ENCODE measurements around the gene LOXHD1. TPM values are rescaled to one million over a fixed set of nuclear protein-coding genes. Genes with fewer than 3 reads are reported as not detected.

Gene LOXHD1
- total and polyA plus RNA-seq, 2 donors (not counting 1 experiment from before 2014, with no cell fraction given): not detected

GRCh38 chr18:46474487-46475389, 182.3 kb downstream of the LOXHD1 start:
- Mint-ChIP-seq H3K4me3 (no peak overlapping the region), H3K27ac (no peak overlapping the region), H3K9me3 (ENCODE audit: insufficient read depth) (no peaks in the 10 kb centered on the region), H3K4me1 (no peaks in the 10 kb centered on the region), H3K27me3 (peaks cover 30% of the 10 kb centered on the region)
- Histone ChIP-seq H3K9me3 (ENCODE audit: control extremely low read depth in 1 of 3, control insufficient read depth in 2 of 3, insufficient read depth in 1 of 3, low read length in 2 of 3) (no peaks in the 10 kb centered on the region), H3K27me3 (replicated peaks in 1 of 4; ENCODE audit: control extremely low read depth in 1 of 4, control insufficient read depth in 3 of 4, insufficient read depth in 4 of 4, low read length in 3 of 4) (peaks cover 0 to 3% (median 0%) of the 10 kb centered on the region in 4 experiments), H3K4me3 (ENCODE audit: control extremely low read depth in 1 of 5, extremely low read depth in 1 of 5, insufficient read depth in 1 of 5, low read depth in 2 of 5, low read length in 4 of 5) (no peak overlapping the region), H2AFZ (ENCODE audit: insufficient read depth, low read depth, low read length, poor library complexity, severe bottlenecking) (no peak overlapping the region), H3K4me2 (replicated peaks; ENCODE audit: low read depth, low read length, poor library complexity, severe bottlenecking) (no peak overlapping the region), H3K27ac (ENCODE audit: low read length in 2 of 2) (no peak overlapping the region), H3K4me1 (ENCODE audit: control insufficient read depth in 2 of 2, insufficient read depth in 2 of 2, low read length in 2 of 2) (no peaks in the 10 kb centered on the region), H3K79me2 (ENCODE audit: control insufficient read depth, insufficient read depth, low read length) (no peaks in the 10 kb centered on the region), H4K20me1 (ENCODE audit: control insufficient read depth, insufficient read depth, low read length, poor library complexity, severe bottlenecking) (no peaks in the 10 kb centered on the region), H3K36me3 (replicated peaks in 1 of 2; ENCODE audit: control extremely low read depth in 1 of 2, control insufficient read depth in 1 of 2, extremely low read depth in 1 of 2, insufficient read depth in 2 of 2, low read length in 1 of 2) (no peaks in the 10 kb centered on the region), H3K9ac (ENCODE audit: low read length) (no peak overlapping the region)
- CTCF ChIA-PET: no interaction called here
- POLR2A ChIA-PET: no interaction called here
- intact Hi-C loops (cut with micrococcal nuclease): no loop called here
- ATAC-seq (ENCODE audit: low read depth) (no peak), DNase-seq (no peak)
- WGBS (ENCODE audit: insufficient coverage): 82% methylated on average over 11 of the region's 14 CpGs
- TF ChIP-seq, protein P1, sequence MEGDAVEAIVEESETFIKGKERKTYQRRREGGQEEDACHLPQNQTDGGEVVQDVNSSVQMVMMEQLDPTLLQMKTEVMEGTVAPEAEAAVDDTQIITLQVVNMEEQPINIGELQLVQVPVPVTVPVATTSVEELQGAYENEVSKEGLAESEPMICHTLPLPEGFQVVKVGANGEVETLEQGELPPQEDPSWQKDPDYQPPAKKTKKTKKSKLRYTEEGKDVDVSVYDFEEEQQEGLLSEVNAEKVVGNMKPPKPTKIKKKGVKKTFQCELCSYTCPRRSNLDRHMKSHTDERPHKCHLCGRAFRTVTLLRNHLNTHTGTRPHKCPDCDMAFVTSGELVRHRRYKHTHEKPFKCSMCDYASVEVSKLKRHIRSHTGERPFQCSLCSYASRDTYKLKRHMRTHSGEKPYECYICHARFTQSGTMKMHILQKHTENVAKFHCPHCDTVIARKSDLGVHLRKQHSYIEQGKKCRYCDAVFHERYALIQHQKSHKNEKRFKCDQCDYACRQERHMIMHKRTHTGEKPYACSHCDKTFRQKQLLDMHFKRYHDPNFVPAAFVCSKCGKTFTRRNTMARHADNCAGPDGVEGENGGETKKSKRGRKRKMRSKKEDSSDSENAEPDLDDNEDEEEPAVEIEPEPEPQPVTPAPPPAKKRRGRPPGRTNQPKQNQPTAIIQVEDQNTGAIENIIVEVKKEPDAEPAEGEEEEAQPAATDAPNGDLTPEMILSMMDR (IDR thresholded peaks at IDR 0.05): no peak
- TF ChIP-seq EZH2 (IDR thresholded peaks at IDR 0.05; ENCODE audit: borderline replicate concordance, insufficient read depth, low read depth, low read length, poor library complexity, severe bottlenecking): no peak

- ATAC-seq (ENCODE audit: low read depth) (no peak), DNase-seq (no peak)
- Histone ChIP-seq H3K4me1 (ENCODE audit: control insufficient read depth in 2 of 2, insufficient read depth in 2 of 2, low read length in 2 of 2) (no peaks in the 10 kb centered on the region), H2AFZ (ENCODE audit: insufficient read depth, low read depth, low read length, poor library complexity, severe bottlenecking) (no peak overlapping the region), H3K4me2 (replicated peaks; ENCODE audit: low read depth, low read length, poor library complexity, severe bottlenecking) (no peak overlapping the region), H3K27me3 (replicated peaks in 1 of 4; ENCODE audit: control extremely low read depth in 1 of 4, control insufficient read depth in 3 of 4, insufficient read depth in 4 of 4, low read length in 3 of 4) (peaks cover 0 to 3% (median 0%) of the 10 kb centered on the region in 4 experiments), H3K9me3 (ENCODE audit: control extremely low read depth in 1 of 3, control insufficient read depth in 2 of 3, insufficient read depth in 1 of 3, low read length in 2 of 3) (no peaks in the 10 kb centered on the region), H4K20me1 (ENCODE audit: control insufficient read depth, insufficient read depth, low read length, poor library complexity, severe bottlenecking) (no peaks in the 10 kb centered on the region), H3K4me3 (ENCODE audit: control extremely low read depth in 1 of 5, extremely low read depth in 1 of 5, insufficient read depth in 1 of 5, low read depth in 2 of 5, low read length in 4 of 5) (no peak overlapping the region), H3K27ac (ENCODE audit: low read length in 2 of 2) (no peak overlapping the region), H3K9ac (ENCODE audit: low read length) (no peak overlapping the region), H3K79me2 (ENCODE audit: control insufficient read depth, insufficient read depth, low read length) (no peaks in the 10 kb centered on the region), H3K36me3 (replicated peaks in 1 of 2; ENCODE audit: control extremely low read depth in 1 of 2, control insufficient read depth in 1 of 2, extremely low read depth in 1 of 2, insufficient read depth in 2 of 2, low read length in 1 of 2) (no peaks in the 10 kb centered on the region)
- WGBS (ENCODE audit: insufficient coverage): 88% methylated on average over 3 of the region's 3 CpGs
- no peak overlapping the region for H3K27ac Mint-ChIP-seq
- H3K4me1 Mint-ChIP-seq: no peaks in the 10 kb centered on the region
- intact Hi-C loops (cut with micrococcal nuclease): no loop called here
- POLR2A ChIA-PET: no interaction called here
- H3K27me3 Mint-ChIP-seq: peaks cover 31% of the 10 kb centered on the region
- no peak for TF ChIP-seq EZH2 (IDR thresholded peaks at IDR 0.05; ENCODE audit: borderline replicate concordance, insufficient read depth, low read depth, low read length, poor library complexity, severe bottlenecking)
- TF ChIP-seq, protein P1 (IDR thresholded peaks at IDR 0.05): no peak
- H3K9me3 Mint-ChIP-seq (ENCODE audit: insufficient read depth): no peaks in the 10 kb centered on the region
- CTCF ChIA-PET: no interaction called here
- no peak overlapping the region for H3K4me3 Mint-ChIP-seq
These were observed 185.1 kb downstream of the LOXHD1 start for GRCh38 chr18:46471809-46472498.

All from B cell (primary cell).